Activated CD4-positive, CD25-positive, alpha-beta regulatory T cell treated with anti-CD3 and anti-CD28 coated beads, Interleukin-2, amount 50 U/mL, for 72 hours (primary cell): ENCODE results near the gene TLK2.

Experiments used
- DNase-seq: peaks from one replicate; pipeline ENCODE4 v3.0.0; 2021

The TLK2 gene

GRCh38 chr17:62658136-62658920 is 179.7 kb downstream of the TLK2 start:
- DNase-seq, result no peak

- no peak for DNase-seq
Measured at GRCh38 chr17:62660629-62661118, 182.0 kb downstream of the TLK2 start.

DNA sequence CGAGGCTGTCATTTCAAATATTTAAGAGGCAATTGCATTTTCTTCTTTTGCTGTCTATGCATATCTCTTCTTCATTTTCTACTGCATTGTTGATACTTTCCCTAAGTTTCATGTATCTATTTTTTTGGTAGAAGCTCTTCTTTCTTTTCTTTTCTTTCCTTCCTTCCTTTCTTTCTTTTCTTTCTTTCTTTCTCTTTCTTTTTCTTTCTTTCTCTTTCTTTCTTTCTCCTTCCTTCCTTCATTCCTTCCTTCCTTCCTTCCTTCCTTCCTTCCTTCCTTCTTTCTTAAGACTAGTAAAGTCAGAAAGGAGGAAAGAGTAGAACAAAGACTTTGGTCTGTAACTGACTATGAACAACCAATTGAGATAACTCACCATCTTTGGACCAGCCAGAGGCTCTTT is 182.7 kb downstream of the TLK2 start:
- DNase-seq, result no peak

DNA sequence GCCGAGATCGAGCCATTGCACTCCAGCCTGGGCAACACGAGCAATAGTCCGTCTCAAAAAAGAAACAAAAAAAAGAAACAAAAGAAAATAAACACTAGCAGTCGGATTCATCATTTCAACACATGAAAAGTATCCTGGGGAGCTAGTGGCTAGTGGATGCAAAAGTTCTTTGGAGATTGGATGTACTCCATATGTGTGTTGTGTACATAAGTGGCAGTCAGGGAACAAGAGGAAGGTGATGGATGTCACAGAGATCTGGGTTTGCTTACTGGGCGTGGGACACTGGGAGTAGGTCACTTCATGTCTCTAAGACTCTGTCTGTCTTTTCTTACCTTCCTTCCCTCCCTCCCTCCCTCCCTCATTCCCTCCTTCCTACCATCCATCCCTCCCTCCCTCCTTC is 184.2 kb downstream of the TLK2 start:
- peak; percentile 2 for DNase-seq
